Osteoblast (primary cell): ENCODE results near the gene ATP2B2. TPM values are rescaled to one million over a fixed set of nuclear protein-coding genes. Genes with fewer than 3 reads are reported as not detected.

Source experiments
- DNase-seq: peaks from one replicate; pipeline ENCODE4 v3.0.0; 2011; ENCODE audit warnings: low spot score, mixed read lengths; ENCODE audit not compliant: insufficient read length; ENCODE audit errors: missing footprints
- H2AFZ ChIP-seq: 2 replicates; pipeline ENCODE4 v1.6.0; 2011; ENCODE audit warnings: mild to moderate bottlenecking, low read length
- H3K27ac ChIP-seq: 2 replicates; pipeline ENCODE4 v1.5.1; 2011; ENCODE audit warnings: mild to moderate bottlenecking, low read depth, low read length, moderate library complexity
- H3K27me3 ChIP-seq: 2 replicates; pipeline ENCODE4 v1.6.0; 2012; ENCODE audit warnings: mild to moderate bottlenecking, control low read depth, inconsistent platforms, low read length, moderate library complexity; ENCODE audit not compliant: insufficient read depth
- H3K36me3 ChIP-seq: 2 replicates; pipeline ENCODE4 v1.5.1; 2011; ENCODE audit warnings: mild to moderate bottlenecking, low read length, control low read depth, moderate library complexity; ENCODE audit not compliant: insufficient read depth
- H3K4me1 ChIP-seq: 2 replicates; pipeline ENCODE4 v1.5.1; 2011; ENCODE audit warnings: mild to moderate bottlenecking, low read length, control low read depth, moderate library complexity; ENCODE audit not compliant: insufficient read depth
- H3K4me2 ChIP-seq: 2 replicates; pipeline ENCODE4 v1.6.0; 2011; ENCODE audit warnings: mild to moderate bottlenecking, low read length; ENCODE audit not compliant: insufficient read depth
- H3K4me3 ChIP-seq: fragments of 200-600 bp; sonication (generic); 3 replicates; pipeline ENCODE4 v1.5.1; 2012; ENCODE audit warnings: mild to moderate bottlenecking, low read length, inconsistent platforms; ENCODE audit not compliant: insufficient read depth
- H3K79me2 ChIP-seq: 2 replicates; pipeline ENCODE4 v1.6.0; 2012; ENCODE audit warnings: mild to moderate bottlenecking, low read length, control low read depth, inconsistent platforms; ENCODE audit not compliant: insufficient read depth
- H3K9me3 ChIP-seq: 2 replicates; pipeline ENCODE4 v1.5.1; 2011; ENCODE audit warnings: low read depth, low read length, control low read depth
- H4K20me1 ChIP-seq: 2 replicates; pipeline ENCODE4 v1.6.0; 2012; ENCODE audit warnings: mild to moderate bottlenecking, low read length, control low read depth; ENCODE audit not compliant: insufficient read depth
- CTCF ChIP-seq: IDR thresholded peaks from 2 replicates; pipeline ENCODE4 v1.5.1; 2011; ENCODE audit warnings: mild to moderate bottlenecking, low read depth, low read length, moderate library complexity; ENCODE audit errors: extremely low read depth
- total RNA-seq: library from RNA; depleted of rRNA; stranded (reverse); fragments of >200 nt; gene quantifications from 2 replicates; pipeline ENCODE4 v1.2.3, GENCODE V29; 2012

ATP2B2 gene
- total RNA-seq, 1 donor: not detected

DNA sequence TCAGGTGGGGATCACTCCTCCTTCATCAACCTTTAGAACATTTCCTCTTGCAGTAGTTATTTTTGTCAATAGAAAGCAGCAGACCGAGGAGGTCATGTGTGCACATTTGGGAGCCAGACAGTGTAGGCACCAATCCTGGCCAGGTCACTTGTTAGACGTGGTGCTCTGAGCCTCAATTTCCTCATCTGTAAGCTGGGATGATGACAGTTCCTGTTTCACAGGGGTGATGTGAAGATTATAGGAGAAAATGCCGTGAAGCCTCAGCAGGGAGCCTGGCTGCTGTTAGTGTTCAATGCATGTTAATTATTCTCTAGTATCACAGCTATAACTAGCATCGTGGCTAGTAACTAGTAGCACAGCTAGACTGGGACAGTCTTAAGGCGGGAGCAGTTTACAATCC is 64.7 kb downstream of the ATP2B2 start:
- H3K9me3 ChIP-seq: no peaks in the 10 kb centered on the region
- no peak overlapping the region for H3K4me3 ChIP-seq
- H3K4me1 ChIP-seq: peaks cover 42% of the 10 kb centered on the region
- H2AFZ ChIP-seq: no peak overlapping the region
- no peaks in the 10 kb centered on the region for H3K79me2 ChIP-seq
- no peak for TF ChIP-seq CTCF
- no peak for DNase-seq
- no peaks in the 10 kb centered on the region for H3K36me3 ChIP-seq
- no peak overlapping the region for H3K27ac ChIP-seq
- H3K4me2 ChIP-seq: no peak overlapping the region
- H3K27me3 ChIP-seq: no peaks in the 10 kb centered on the region
- no peaks in the 10 kb centered on the region for H4K20me1 ChIP-seq

DNA sequence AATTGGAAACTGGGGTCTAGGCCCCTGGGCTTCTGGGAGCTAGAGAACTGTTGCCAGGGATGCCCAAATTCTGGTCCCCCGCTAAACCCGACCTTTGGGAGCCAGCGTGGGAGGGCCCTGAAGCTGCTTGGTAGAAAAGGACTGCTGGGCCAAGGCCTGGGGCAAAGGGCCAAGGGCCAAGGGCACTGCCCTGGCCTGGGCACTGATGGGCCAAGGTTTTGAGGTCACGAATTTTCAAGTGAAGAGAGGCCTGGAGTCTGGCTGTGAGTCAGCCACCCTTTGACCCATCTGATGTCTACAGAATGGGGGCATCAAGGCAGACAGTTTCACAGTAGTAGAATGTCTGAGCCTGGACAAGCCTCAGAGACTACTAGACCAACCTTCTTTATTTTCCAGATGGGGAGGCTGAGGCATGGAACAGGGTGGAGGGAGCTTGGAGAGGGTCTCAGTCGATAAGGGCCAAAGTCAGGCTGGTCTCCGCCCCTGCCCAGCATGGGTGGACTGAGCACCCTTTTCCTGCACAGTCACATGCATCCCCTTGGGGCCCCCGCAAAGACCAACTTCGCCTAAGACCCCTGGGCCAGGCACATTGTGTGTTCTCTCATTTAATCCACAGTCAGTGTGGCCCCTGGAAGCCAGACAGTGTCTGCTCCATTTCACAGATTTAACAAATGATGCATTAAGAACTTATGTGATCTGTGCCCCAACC is 66.3 kb downstream of the ATP2B2 start:
- peaks cover 38% of the 10 kb centered on the region for H3K4me1 ChIP-seq
- peak overlapping the region; percentile 77 for H3K27ac ChIP-seq
- no peak overlapping the region for H2AFZ ChIP-seq
- no peaks in the 10 kb centered on the region for H3K36me3 ChIP-seq
- no peak overlapping the region for H3K4me3 ChIP-seq
- no peak for TF ChIP-seq CTCF
- no peaks in the 10 kb centered on the region for H3K27me3 ChIP-seq
- DNase-seq: no peak
- H3K9me3 ChIP-seq: no peaks in the 10 kb centered on the region
- H3K79me2 ChIP-seq: no peaks in the 10 kb centered on the region
- no peaks in the 10 kb centered on the region for H4K20me1 ChIP-seq
- peak overlapping the region; percentile 9 for H3K4me2 ChIP-seq

DNA sequence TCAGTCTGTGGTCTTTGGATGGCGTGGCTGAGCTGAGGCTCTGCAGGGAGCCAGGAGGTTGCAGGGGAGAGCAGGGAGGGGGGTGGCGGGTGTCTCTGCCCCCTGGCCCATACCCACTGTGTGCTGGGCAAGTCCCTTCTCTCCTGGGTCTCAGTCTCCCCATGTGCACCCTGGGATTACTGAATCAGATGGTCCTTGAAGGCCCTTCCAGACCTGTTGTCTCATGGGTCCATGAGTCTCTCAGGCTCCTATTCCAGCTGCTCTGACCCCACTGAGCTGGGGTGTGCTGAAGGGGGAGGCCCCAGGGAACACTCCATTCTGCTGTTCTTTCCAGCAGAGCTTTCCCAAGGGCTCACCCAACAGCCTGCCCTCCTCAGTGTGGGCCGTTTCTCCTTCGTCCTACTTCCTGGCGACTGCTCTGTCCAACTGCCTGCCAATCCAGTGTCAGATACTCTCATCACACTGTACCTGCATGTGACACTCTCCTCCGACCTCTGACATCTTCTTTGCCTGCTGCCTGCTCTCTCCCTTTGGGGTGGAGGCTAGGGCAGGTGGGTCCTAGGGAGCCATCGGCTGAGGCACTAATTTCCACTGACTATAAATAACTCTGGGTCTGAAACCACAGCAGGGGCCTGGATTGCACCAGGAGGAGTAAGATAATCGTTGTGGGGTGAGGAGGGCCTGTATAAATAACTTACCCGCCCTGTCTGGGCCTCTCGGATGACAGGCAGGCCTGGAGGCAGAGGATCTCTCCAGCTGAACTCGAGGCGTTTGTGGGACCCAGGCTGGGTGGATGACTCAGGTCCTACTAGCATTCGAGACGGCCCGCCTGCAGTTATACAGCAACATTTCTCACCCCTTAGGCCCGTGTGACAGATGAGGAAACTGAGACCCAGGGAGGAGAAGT is 67.1 kb downstream of the ATP2B2 start:
- Histone ChIP-seq H3K27ac (peak overlapping the region; percentile 77), H3K4me3 (peak overlapping the region; percentile 7), H3K9me3 (no peaks in the 10 kb centered on the region), H3K36me3 (no peaks in the 10 kb centered on the region), H4K20me1 (no peaks in the 10 kb centered on the region), H3K4me2 (peak overlapping the region; percentile 20), H3K79me2 (no peaks in the 10 kb centered on the region), H2AFZ (peak overlapping the region; percentile 44), H3K4me1 (peaks cover 38% of the 10 kb centered on the region), H3K27me3 (no peaks in the 10 kb centered on the region)
- no peak for TF ChIP-seq CTCF
- DNase-seq: peak; percentile 95
